ENCODE results near the gene TMEM14B.
"Not testable (repeated sequence)": the region's sequence is repeated elsewhere in the genome, so short reads cannot be mapped to it uniquely, and the experiment has no call there.

Gene TMEM14B

GRCh38 chr6:10747251-10747972, at the start of gene TMEM14B:
TSS of gene TMEM14B (plus strand) at chr6:10747805. CDS start at chr6:10749246, 1,441 bp downstream.
- no peak for TF ChIP-seq CTCF (IDR thresholded peaks at IDR 0.05; ENCODE audit: extremely low read depth, insufficient read depth, missing control alignments)
- in situ Hi-C loops (cut with MboI; ENCODE audit: low pct_unique_long_range_greater_than_20kb, low sequenced_read_pairs, unreplicated experiment) = no loop called here
- peak; percentile 98 for DNase-seq (ENCODE audit: low spot score)

GRCh38 chr6:10713962-10714361, 33.6 kb upstream of the TMEM14B start:
- in situ Hi-C loops (cut with MboI; ENCODE audit: low pct_unique_long_range_greater_than_20kb, low sequenced_read_pairs, unreplicated experiment) = no loop called here
- TF ChIP-seq CTCF (IDR thresholded peaks at IDR 0.05; ENCODE audit: extremely low read depth, insufficient read depth, missing control alignments) = no peak
- no peak for DNase-seq (ENCODE audit: low spot score)

- in situ Hi-C loops (cut with MboI; ENCODE audit: low pct_unique_long_range_greater_than_20kb, low sequenced_read_pairs, unreplicated experiment) = no loop called here
- no peak for TF ChIP-seq CTCF (IDR thresholded peaks at IDR 0.05; ENCODE audit: extremely low read depth, insufficient read depth, missing control alignments)
- DNase-seq (ENCODE audit: low spot score) = no peak
Measured at GRCh38 chr6:10719296-10719963, 28.2 kb upstream of the TMEM14B start.

GRCh38 chr6:10719964-10720264, 27.7 kb upstream of the TMEM14B start:
- no peak for DNase-seq (ENCODE audit: low spot score)
- TF ChIP-seq CTCF (IDR thresholded peaks at IDR 0.05; ENCODE audit: extremely low read depth, insufficient read depth, missing control alignments) = no peak
- in situ Hi-C loops (cut with MboI; ENCODE audit: low pct_unique_long_range_greater_than_20kb, low sequenced_read_pairs, unreplicated experiment) = no loop called here

GRCh38 chr6:10720265-10720959, 27.2 kb upstream of the TMEM14B start:
- TF ChIP-seq CTCF (IDR thresholded peaks at IDR 0.05; ENCODE audit: extremely low read depth, insufficient read depth, missing control alignments) = no peak
- in situ Hi-C loops (cut with MboI; ENCODE audit: low pct_unique_long_range_greater_than_20kb, low sequenced_read_pairs, unreplicated experiment) = no loop called here
- DNase-seq (ENCODE audit: low spot score) = no peak

GRCh38 chr6:10720960-10721849, 26.4 kb upstream of the TMEM14B start:
- in situ Hi-C loops (cut with MboI; ENCODE audit: low pct_unique_long_range_greater_than_20kb, low sequenced_read_pairs, unreplicated experiment); DNase-seq (ENCODE audit: low spot score): not testable (repeated sequence)
